Measurements from ENCODE around the gene ST14. TPM values are rescaled to one million over a fixed set of nuclear protein-coding genes. Genes with fewer than 3 reads are reported as not detected.

Gene ST14
- total and polyA plus RNA-seq, 10 of the 15 experiments (the other 5 are each of a cell fraction or from before 2014, with no cell fraction given) = 0.02 to 3.9 (median 0.73) TPM; not detected in 2

GRCh38 chr11:130211781-130212401 is 52.3 kb downstream of the ST14 start:
- H3K36me3 ChIP-seq (ENCODE audit: control insufficient read depth in 2 of 2, insufficient read depth in 2 of 2, low read length in 1 of 2) = no peaks in the 10 kb centered on the region
- H3K9ac ChIP-seq (ENCODE audit: control insufficient read depth, insufficient read depth, low read length) = no peak overlapping the region
- intact Hi-C loops (cut with micrococcal nuclease; ENCODE audit: unreplicated experiment) (loop anchor here (2.0 kb wide), 1 partner anchor 651 kb away; no protein-coding TSS in a partner anchor), in situ Hi-C loops (cut with MboI) (loop anchor here (10.0 kb wide), 1 partner anchor 213 kb away; the partner anchor contains the start of gene ADAMTS8)
- POLR2A ChIA-PET = no interaction called here
- peaks cover 6% of the 10 kb centered on the region; the same call in 1 of the 2 replicates for H4K20me1 ChIP-seq (ENCODE audit: control insufficient read depth, insufficient read depth)
- H3K79me2 ChIP-seq (ENCODE audit: control insufficient read depth, insufficient read depth, low read length) = no peaks in the 10 kb centered on the region
- no peak for ATAC-seq
- no peak for FAIRE-seq
- RAD21 ChIA-PET (ENCODE audit: unreplicated experiment) = interaction anchor here (0.6 to 1.6 kb wide), 11 partner anchors 52 to 650 kb away, joined by 3 to 43 read pairs (median 3); partner anchors contain the start of gene ST14
- H3K4me1 ChIP-seq (ENCODE audit: control insufficient read depth, insufficient read depth, low read length) = no peaks in the 10 kb centered on the region
- H3K4me2 ChIP-seq (ENCODE audit: control insufficient read depth, insufficient read depth) = no peak overlapping the region
- no peak for DNase-seq (ENCODE audit: low read depth, low spot score)
- no peaks in the 10 kb centered on the region for H3K27me3 ChIP-seq (replicated peaks in 1 of 2; ENCODE audit: control insufficient read depth in 2 of 2, insufficient read depth in 2 of 2, low read length in 1 of 2)
- H3K9me3 ChIP-seq (replicated peaks; ENCODE audit: control insufficient read depth, insufficient read depth, low read length) = no peaks in the 10 kb centered on the region
- SMC1A ChIA-PET (ENCODE audit: uncharacterized antibody, unreplicated experiment) = interaction anchor here (0.6 to 3.0 kb wide), 12 partner anchors 14 to 1602 kb away, joined by 3 to 43 read pairs (median 4); no protein-coding TSS in a partner anchor
- CTCF ChIA-PET = interaction anchor here (0.7 to 1.8 kb wide), 18 partner anchors 14 to 684 kb away, joined by 3 to 72 read pairs (median 7); no protein-coding TSS in a partner anchor
- 43% methylated on average over 19 of the region's 19 CpGs for WGBS (ENCODE audit: insufficient coverage, insufficient replicate concordance, low lambda C conversion rate, missing lambda C conversion rate)
- H3K27ac ChIP-seq (ENCODE audit: control insufficient read depth, insufficient read depth) = no peak overlapping the region
- no peak overlapping the region for H3K4me3 ChIP-seq
- no TSS peak for BruUV-seq (replicated peaks)
- H2AFZ ChIP-seq (ENCODE audit: control insufficient read depth, low read depth, low read length) = no peak overlapping the region
- no peak for TF ChIP-seq RCOR1 (conservative IDR thresholded peaks at IDR 0.05; ENCODE audit: low read depth, low read length)
- TF ChIP-seq SMAD5 (IDR thresholded peaks at IDR 0.05; ENCODE audit: low read depth) = no peak
- TF ChIP-seq IKZF2 (IDR thresholded peaks at IDR 0.05) = no peak
- TF ChIP-seq ZBTB33 (IDR thresholded peaks at IDR 0.05) = no peak
- TF ChIP-seq E2F8 (IDR thresholded peaks at IDR 0.05; ENCODE audit: low read depth, partially characterized antibody) = no peak
- no peak for TF ChIP-seq GABPA (IDR thresholded peaks at IDR 0.05; ENCODE audit: low read depth)
- TF ChIP-seq RAD51 (IDR thresholded peaks at IDR 0.05) = no peak
- TF ChIP-seq POLR2AphosphoS2 (IDR thresholded peaks at IDR 0.05; ENCODE audit: low read depth, low read length) = no peak
- TF ChIP-seq HSF1 (IDR thresholded peaks at IDR 0.05; ENCODE audit: low read depth, low read length) = no peak
- TF ChIP-seq USF1 (IDR thresholded peaks at IDR 0.05; ENCODE audit: borderline replicate concordance, extremely low read length, insufficient read depth, low read depth, low read length) = no peak
- no peak for TF ChIP-seq RELB (IDR thresholded peaks at IDR 0.05; ENCODE audit: low read depth)
- no peak for TF ChIP-seq FOXM1 (IDR thresholded peaks at IDR 0.05; ENCODE audit: low read depth, low read length)
- no peak for TF ChIP-seq EED (IDR thresholded peaks at IDR 0.05; ENCODE audit: low read depth)
- no peak for TF ChIP-seq EP300 (IDR thresholded peaks at IDR 0.05; ENCODE audit: borderline replicate concordance in 1 of 2, control insufficient read depth in 1 of 2, low read depth in 2 of 2, low read length in 2 of 2)

Data from GM12878 (cell line).